HUES48 (cell line): Measurements from ENCODE around the gene S100A5.

Source experiments
- H3K27ac ChIP-seq: one replicate; pipeline ENCODE4 v1.7.0; 2013; ENCODE audit warnings: low read depth, low read length, inconsistent platforms
- H3K27me3 ChIP-seq: 2 replicates; pipeline ENCODE4 v1.6.1; 2013; ENCODE audit warnings: mild to moderate bottlenecking, low read length; ENCODE audit not compliant: control insufficient read depth, insufficient read depth
- H3K36me3 ChIP-seq: 2 replicates; pipeline ENCODE4 v1.6.1; 2013; ENCODE audit warnings: low read length; ENCODE audit not compliant: control insufficient read depth, insufficient read depth
- H3K4me1 ChIP-seq: 2 replicates; pipeline ENCODE4 v1.6.1; 2013; ENCODE audit warnings: mild to moderate bottlenecking, low read length; ENCODE audit not compliant: control insufficient read depth, insufficient read depth
- H3K4me3 ChIP-seq: 2 replicates; pipeline ENCODE4 v1.5.1; 2013; ENCODE audit warnings: mild to moderate bottlenecking, low read depth, low read length
- H3K9ac ChIP-seq: 2 replicates; pipeline ENCODE4 v1.6.1; 2013; ENCODE audit warnings: mild to moderate bottlenecking, low read depth, low read length, moderate library complexity
- H3K9me3 ChIP-seq: 2 replicates; pipeline ENCODE4 v1.6.1; 2013; ENCODE audit warnings: low read length; ENCODE audit not compliant: control insufficient read depth, insufficient read depth

The S100A5 gene

GRCh38 chr1:153553830-153554541, 13.3 kb upstream of the S100A5 start:
- no peak overlapping the region for H3K27ac ChIP-seq
- no peak overlapping the region for H3K9ac ChIP-seq
- H3K4me3 ChIP-seq: no peak overlapping the region
- H3K4me1 ChIP-seq: peaks cover 6% of the 10 kb centered on the region; the same call in 1 of the 2 replicates
- no peaks in the 10 kb centered on the region for H3K27me3 ChIP-seq
- no peaks in the 10 kb centered on the region for H3K9me3 ChIP-seq
- H3K36me3 ChIP-seq: no peaks in the 10 kb centered on the region

- no peak overlapping the region for H3K4me3 ChIP-seq
These were observed 12.4 kb upstream of the S100A5 start for GRCh38 chr1:153553096-153553495.

GRCh38 chr1:153552335-153552734, 11.6 kb upstream of the S100A5 start:
- Histone ChIP-seq H3K4me1 (peaks cover 13% of the 10 kb centered on the region; the same call in 1 of the 2 replicates), H3K27me3 (no peaks in the 10 kb centered on the region)

More at GRCh38 chr1:153553096-153553495, 12.4 kb upstream of the S100A5 start:
- H3K4me1 ChIP-seq: peaks cover 9% of the 10 kb centered on the region; the same call in 1 of the 2 replicates
- no peaks in the 10 kb centered on the region for H3K36me3 ChIP-seq
- H3K27ac ChIP-seq: no peak overlapping the region
- H3K9me3 ChIP-seq: no peaks in the 10 kb centered on the region
- no peaks in the 10 kb centered on the region for H3K27me3 ChIP-seq
- no peak overlapping the region for H3K9ac ChIP-seq

GRCh38 chr1:153550827-153551500, 10.2 kb upstream of the S100A5 start:
- H3K4me3 ChIP-seq: no peak overlapping the region
- H3K9ac ChIP-seq: no peak overlapping the region
- peaks cover 17% of the 10 kb centered on the region; the same call in 1 of the 2 replicates for H3K4me1 ChIP-seq
- H3K9me3 ChIP-seq: no peaks in the 10 kb centered on the region
- no peaks in the 10 kb centered on the region for H3K27me3 ChIP-seq
- H3K27ac ChIP-seq: no peak overlapping the region
- H3K36me3 ChIP-seq: no peaks in the 10 kb centered on the region

More at GRCh38 chr1:153552335-153552734, 11.6 kb upstream of the S100A5 start:
- no peak overlapping the region for H3K9ac ChIP-seq
- H3K27ac ChIP-seq: no peak overlapping the region
- no peaks in the 10 kb centered on the region for H3K9me3 ChIP-seq
- H3K36me3 ChIP-seq: no peaks in the 10 kb centered on the region
- H3K4me3 ChIP-seq: no peak overlapping the region

GRCh38 chr1:153550398-153550758, 9.6 kb upstream of the S100A5 start:
- Histone ChIP-seq H3K9ac (no peak overlapping the region), H3K27me3 (no peaks in the 10 kb centered on the region), H3K27ac (no peak overlapping the region), H3K36me3 (no peaks in the 10 kb centered on the region), H3K9me3 (no peaks in the 10 kb centered on the region), H3K4me1 (peaks cover 22% of the 10 kb centered on the region), H3K4me3 (no peak overlapping the region)

- Histone ChIP-seq H3K27me3 (no peaks in the 10 kb centered on the region), H3K9me3 (no peaks in the 10 kb centered on the region), H3K9ac (no peak overlapping the region), H3K4me3 (no peak overlapping the region), H3K36me3 (no peaks in the 10 kb centered on the region), H3K4me1 (peaks cover 25% of the 10 kb centered on the region), H3K27ac (no peak overlapping the region)
These were observed 9.1 kb upstream of the S100A5 start for GRCh38 chr1:153549741-153550397.

GRCh38 chr1:153548722-153549688, 8.3 kb upstream of the S100A5 start, which contains the start of gene S100A3:
TSS of gene S100A3 (minus strand) at chr1:153549258. CDS start at chr1:153548485, 773 bp downstream.
- no peak within 1 kb of the TSS for H3K4me3 ChIP-seq

GRCh38 chr1:153547560-153548551, 7.1 kb upstream of the S100A5 start:
- no peaks in the 10 kb centered on the region for H3K36me3 ChIP-seq
- no peak overlapping the region for H3K27ac ChIP-seq
- H3K4me1 ChIP-seq: peaks cover 30% of the 10 kb centered on the region
- no peak overlapping the region for H3K4me3 ChIP-seq
- H3K9me3 ChIP-seq: no peaks in the 10 kb centered on the region
- H3K27me3 ChIP-seq: no peaks in the 10 kb centered on the region
- no peak overlapping the region for H3K9ac ChIP-seq

More at GRCh38 chr1:153548722-153549688, 8.3 kb upstream of the S100A5 start, which contains the start of gene S100A3:
- Histone ChIP-seq H3K9ac (no peak within 1 kb of the TSS), H3K4me1 (peaks cover 30% of the 10 kb centered on the region), H3K27me3 (no peaks in the 10 kb centered on the region), H3K27ac (no peak within 1 kb of the TSS), H3K9me3 (no peaks in the 10 kb centered on the region), H3K36me3 (no peaks in the 10 kb centered on the region)

- Histone ChIP-seq H3K4me1 (peaks cover 30% of the 10 kb centered on the region), H3K27me3 (no peaks in the 10 kb centered on the region), H3K4me3 (no peak overlapping the region), H3K27ac (no peak overlapping the region), H3K36me3 (no peaks in the 10 kb centered on the region), H3K9ac (no peak overlapping the region), H3K9me3 (no peaks in the 10 kb centered on the region)
These were observed 6.2 kb upstream of the S100A5 start for GRCh38 chr1:153546796-153547559.
